HepG2 (cell line): ENCODE data around the gene ACTN2. TPM values are rescaled to one million over a fixed set of nuclear protein-coding genes. Genes with fewer than 3 reads are reported as not detected.

ENCODE experiments used
- CHD2 ChIP-seq: IDR thresholded peaks from 2 replicates; pipeline ENCODE4 v1.6.1; 2011; ENCODE audit warnings: low read depth, low read length, improper control_type of control experiment
- DNMT3B ChIP-seq: conservative IDR thresholded peaks from 2 replicates; pipeline ENCODE4 v1.6.1; 2016; ENCODE audit warnings: missing biosample characterization, control low read depth
- DPF2 ChIP-seq: sonication (generic); formaldehyde crosslinking; IDR thresholded peaks from 2 replicates; pipeline ENCODE4 v1.4.0; 2020; ENCODE audit warnings: mild to moderate bottlenecking, low read depth, missing genetic modification reagents, borderline replicate concordance
- HIVEP1 ChIP-seq: sonication (generic); formaldehyde crosslinking; IDR thresholded peaks from 2 replicates; pipeline ENCODE4 v1.4.0; 2020; ENCODE audit warnings: mild to moderate bottlenecking, missing genetic modification reagents
- IKZF5 ChIP-seq: IDR thresholded peaks from 2 replicates; pipeline ENCODE4 v1.6.1; 2018; ENCODE audit warnings: missing genetic modification reagents, mild to moderate bottlenecking, missing compliant biosample characterization
- MLLT10 ChIP-seq: sonication (generic); formaldehyde crosslinking; IDR thresholded peaks from 2 replicates; pipeline ENCODE4 v1.4.0; 2020; ENCODE audit warnings: missing genetic modification reagents
- MXI1 ChIP-seq: IDR thresholded peaks from 3 replicates; pipeline ENCODE4 v1.6.1; 2012; ENCODE audit warnings: low read depth, low read length, inconsistent platforms, borderline replicate concordance
- NRL ChIP-seq: sonication (generic); formaldehyde crosslinking; IDR thresholded peaks from 2 replicates; pipeline ENCODE4 v1.5.0; 2020; ENCODE audit warnings: missing genetic modification reagents, mild to moderate bottlenecking, moderate library complexity, borderline replicate concordance
- TBL1XR1 ChIP-seq: fragments of 150-350 bp; IDR thresholded peaks from 2 replicates; pipeline ENCODE4 v1.6.1; 2014; ENCODE audit warnings: borderline replicate concordance, low read length; ENCODE audit not compliant: partially characterized antibody
- ZC3H4 ChIP-seq: sonication (generic); formaldehyde crosslinking; IDR thresholded peaks from 2 replicates; pipeline ENCODE4 v1.4.0; 2020; ENCODE audit warnings: missing genetic modification reagents, borderline replicate concordance
- ZNF574 ChIP-seq: sonication (generic); formaldehyde crosslinking; IDR thresholded peaks from 2 replicates; pipeline ENCODE4 v1.4.0; 2020; ENCODE audit warnings: missing genetic modification reagents
- ZNF598 ChIP-seq: sonication (generic); formaldehyde crosslinking; IDR thresholded peaks from 2 replicates; pipeline ENCODE4 v1.5.1; 2020; ENCODE audit warnings: mild to moderate bottlenecking, missing genetic modification reagents, borderline replicate concordance
- ZNF878 ChIP-seq: sonication (generic); formaldehyde crosslinking; IDR thresholded peaks from 2 replicates; pipeline ENCODE4 v1.8.1; 2023; ENCODE audit warnings: mild to moderate bottlenecking, missing genetic modification reagents, moderate library complexity
- ZSCAN20 ChIP-seq: sonication (generic); formaldehyde crosslinking; IDR thresholded peaks from 2 replicates; pipeline ENCODE4 v1.4.0; 2020; ENCODE audit warnings: missing genetic modification reagents, mild to moderate bottlenecking, borderline replicate concordance
- polyA plus RNA-seq, 8 experiments: library from polyadenylated mRNA; depleted of rRNA in 3 of 8; stranded (reverse) in 7 of 8; unstranded in 1 of 8; fragments of >200 nt; fragmentation: Illumina TruSeq in 4 of 8; extraction: Trizol in 4 of 8; gene quantifications; 2 replicates each; pipeline versions ENCODE4 v1.2.1 to v1.2.3, GENCODE V29; 2011 to 2016; ENCODE audit warnings: low read depth in 4 of 8, missing spikeins in 1 of 8, mixed read lengths in 1 of 8; ENCODE audit not compliant: insufficient read depth in 1 of 8
- total RNA-seq, 5 experiments: library from RNA; depleted of rRNA; stranded (reverse); fragments of >200 nt; fragmentation: Illumina TruSeq; extraction: Trizol; gene quantifications; 2 replicates each; pipeline ENCODE4 v1.2.3, GENCODE V29; 2016; ENCODE audit warnings: low read depth in 1 of 5
- TF ChIP-seq, protein P1 (sequence below): sonication (generic); formaldehyde crosslinking; IDR thresholded peaks from 2 replicates; pipeline ENCODE4 v1.5.0; 2020; ENCODE audit warnings: mild to moderate bottlenecking, missing genetic modification reagents, borderline replicate concordance
- TF ChIP-seq, protein P2 (sequence below): sonication (generic); formaldehyde crosslinking; IDR thresholded peaks from 2 replicates; pipeline ENCODE4 v1.4.0; 2020; ENCODE audit warnings: missing genetic modification reagents, borderline replicate concordance
- TF ChIP-seq, protein P3 (sequence below): sonication (generic); formaldehyde crosslinking; IDR thresholded peaks from 2 replicates; pipeline ENCODE4 v1.4.0; 2020; ENCODE audit warnings: missing genetic modification reagents; ENCODE audit errors: not compliant biosample characterization

Gene ACTN2
- total and polyA plus RNA-seq, 2 of the 13 experiments (the other 11 are each of a cell fraction or from before 2014, with no cell fraction given) = 0.04 to 0.13 TPM

DNA sequence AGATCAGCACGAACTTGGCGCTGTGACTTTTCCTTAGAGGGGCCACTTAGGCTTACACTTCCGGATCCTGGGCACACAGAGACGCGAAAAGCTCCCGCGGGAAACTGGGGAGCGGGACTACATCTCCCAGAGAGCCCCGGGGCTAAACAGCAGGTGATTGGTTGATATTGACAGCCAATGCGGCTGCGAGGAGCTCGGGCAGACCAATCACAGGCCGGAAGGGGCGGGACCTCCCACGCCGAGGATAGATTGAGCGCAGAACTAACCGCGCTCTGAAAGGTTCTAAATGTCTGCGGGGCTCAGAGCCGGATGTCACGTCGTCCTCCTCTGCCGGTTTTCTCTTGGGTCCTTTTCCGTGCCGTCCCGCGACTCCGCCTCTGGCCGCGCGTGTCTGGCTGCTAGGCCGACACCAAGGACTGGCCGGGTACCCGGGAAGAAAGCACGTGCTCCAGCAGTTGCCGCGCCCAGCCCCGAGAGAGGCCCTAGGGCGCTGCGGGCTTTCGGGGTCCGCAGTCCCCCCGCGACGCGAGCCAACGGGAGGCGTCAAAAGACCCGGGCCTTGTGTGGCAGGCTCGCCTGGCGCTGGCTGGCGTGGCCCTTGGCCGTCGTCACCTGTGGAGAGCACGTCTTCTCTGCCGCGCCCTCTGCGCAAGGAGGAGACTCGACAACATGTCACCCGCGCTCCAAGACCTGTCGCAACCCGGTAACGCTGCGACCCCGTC is 108.9 kb downstream of the ACTN2 start, which contains the start of gene MTR (continued):
- TF ChIP-seq CHD2 (peak; percentile 83), IKZF5 (peak; percentile 58; the same call in 1 of the 2 replicates), MLLT10 (CRISPR knock-in tag) (0 out of 2 replicates have a peak, but pooled peaks have one; percentile 55), TBL1XR1 (no peak), DNMT3B (CRISPR knock-in tag) (0 out of 2 replicates have a peak, but pooled peaks have one; percentile 20), ZSCAN20 (CRISPR knock-in tag) (0 out of 2 replicates have a peak, but pooled peaks have one; percentile 69), ZC3H4 (CRISPR knock-in tag) (no peak), DPF2 (CRISPR knock-in tag) (no peak), HIVEP1 (peak; percentile 95), MXI1 (peak; percentile 65; the same call in 1 of the 3 replicates), ZNF574 (CRISPR knock-in tag) (peak; percentile 81), ZNF598 (CRISPR knock-in tag) (peak; percentile 53; the same call in 1 of the 2 replicates), NRL (peak; percentile 87), ZNF878 (CRISPR knock-in tag) (peak; percentile 62; the same call in 1 of the 2 replicates)
- TF ChIP-seq, protein P1, sequence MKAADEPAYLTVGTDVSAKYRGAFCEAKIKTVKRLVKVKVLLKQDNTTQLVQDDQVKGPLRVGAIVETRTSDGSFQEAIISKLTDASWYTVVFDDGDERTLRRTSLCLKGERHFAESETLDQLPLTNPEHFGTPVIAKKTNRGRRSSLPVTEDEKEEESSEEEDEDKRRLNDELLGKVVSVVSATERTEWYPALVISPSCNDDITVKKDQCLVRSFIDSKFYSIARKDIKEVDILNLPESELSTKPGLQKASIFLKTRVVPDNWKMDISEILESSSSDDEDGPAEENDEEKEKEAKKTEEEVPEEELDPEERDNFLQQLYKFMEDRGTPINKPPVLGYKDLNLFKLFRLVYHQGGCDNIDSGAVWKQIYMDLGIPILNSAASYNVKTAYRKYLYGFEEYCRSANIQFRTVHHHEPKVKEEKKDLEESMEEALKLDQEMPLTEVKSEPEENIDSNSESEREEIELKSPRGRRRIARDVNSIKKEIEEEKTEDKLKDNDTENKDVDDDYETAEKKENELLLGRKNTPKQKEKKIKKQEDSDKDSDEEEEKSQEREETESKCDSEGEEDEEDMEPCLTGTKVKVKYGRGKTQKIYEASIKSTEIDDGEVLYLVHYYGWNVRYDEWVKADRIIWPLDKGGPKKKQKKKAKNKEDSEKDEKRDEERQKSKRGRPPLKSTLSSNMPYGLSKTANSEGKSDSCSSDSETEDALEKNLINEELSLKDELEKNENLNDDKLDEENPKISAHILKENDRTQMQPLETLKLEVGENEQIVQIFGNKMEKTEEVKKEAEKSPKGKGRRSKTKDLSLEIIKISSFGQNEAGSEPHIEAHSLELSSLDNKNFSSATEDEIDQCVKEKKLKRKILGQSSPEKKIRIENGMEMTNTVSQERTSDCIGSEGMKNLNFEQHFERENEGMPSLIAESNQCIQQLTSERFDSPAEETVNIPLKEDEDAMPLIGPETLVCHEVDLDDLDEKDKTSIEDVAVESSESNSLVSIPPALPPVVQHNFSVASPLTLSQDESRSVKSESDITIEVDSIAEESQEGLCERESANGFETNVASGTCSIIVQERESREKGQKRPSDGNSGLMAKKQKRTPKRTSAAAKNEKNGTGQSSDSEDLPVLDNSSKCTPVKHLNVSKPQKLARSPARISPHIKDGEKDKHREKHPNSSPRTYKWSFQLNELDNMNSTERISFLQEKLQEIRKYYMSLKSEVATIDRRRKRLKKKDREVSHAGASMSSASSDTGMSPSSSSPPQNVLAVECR (CRISPR knock-in tag) = peak; percentile 96
- TF ChIP-seq, protein P2, sequence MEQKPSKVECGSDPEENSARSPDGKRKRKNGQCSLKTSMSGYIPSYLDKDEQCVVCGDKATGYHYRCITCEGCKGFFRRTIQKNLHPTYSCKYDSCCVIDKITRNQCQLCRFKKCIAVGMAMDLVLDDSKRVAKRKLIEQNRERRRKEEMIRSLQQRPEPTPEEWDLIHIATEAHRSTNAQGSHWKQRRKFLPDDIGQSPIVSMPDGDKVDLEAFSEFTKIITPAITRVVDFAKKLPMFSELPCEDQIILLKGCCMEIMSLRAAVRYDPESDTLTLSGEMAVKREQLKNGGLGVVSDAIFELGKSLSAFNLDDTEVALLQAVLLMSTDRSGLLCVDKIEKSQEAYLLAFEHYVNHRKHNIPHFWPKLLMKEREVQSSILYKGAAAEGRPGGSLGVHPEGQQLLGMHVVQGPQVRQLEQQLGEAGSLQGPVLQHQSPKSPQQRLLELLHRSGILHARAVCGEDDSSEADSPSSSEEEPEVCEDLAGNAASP (CRISPR knock-in tag) = 0 out of 2 replicates have a peak, but pooled peaks have one; percentile 38
- TF ChIP-seq, protein P3, sequence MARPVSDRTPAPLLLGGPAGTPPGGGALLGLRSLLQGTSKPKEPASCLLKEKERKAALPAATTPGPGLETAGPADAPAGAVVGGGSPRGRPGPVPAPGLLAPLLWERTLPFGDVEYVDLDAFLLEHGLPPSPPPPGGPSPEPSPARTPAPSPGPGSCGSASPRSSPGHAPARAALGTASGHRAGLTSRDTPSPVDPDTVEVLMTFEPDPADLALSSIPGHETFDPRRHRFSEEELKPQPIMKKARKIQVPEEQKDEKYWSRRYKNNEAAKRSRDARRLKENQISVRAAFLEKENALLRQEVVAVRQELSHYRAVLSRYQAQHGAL (CRISPR knock-in tag) = no peak
